Kidney (tissue), 14 donors: ENCODE results near the gene FLII. TPM values are rescaled to one million over a fixed set of nuclear protein-coding genes. Genes with fewer than 3 reads are reported as not detected.
A peak's percentile ranks its signal among the peaks of the same experiment; 100 is the strongest.

Source experiments
- DNase-seq, 5 donors: peaks; one replicate each; pipeline ENCODE4 v3.0.0-alpha.2; 2013 to 2020
- FAIRE-seq: peaks from 2 replicates; lab custom pipeline; 2012; peaks lifted over from hg19 to GRCh38; lab: Jason Lieb, UNC
- H3K27ac ChIP-seq, 2 donors: one replicate each; pipeline ENCODE4 v1.7.0; 2013; ENCODE audit warnings: low read depth in 2 of 2, low read length in 2 of 2, inconsistent platforms in 1 of 2
- H3K27me3 ChIP-seq: one replicate; pipeline ENCODE4 v1.7.1; 2013; ENCODE audit warnings: low read length, inconsistent platforms; ENCODE audit not compliant: control insufficient read depth, insufficient read depth
- H3K36me3 ChIP-seq, 3 donors: one replicate each; pipeline versions ENCODE4 v1.7.0 to v1.7.1; 2013; ENCODE audit warnings: low read length in 3 of 3, control low read depth in 1 of 3, inconsistent platforms in 1 of 3; ENCODE audit not compliant: insufficient read depth in 3 of 3, control insufficient read depth in 2 of 3
- H3K4me1 ChIP-seq, 3 donors: one replicate each; pipeline versions ENCODE4 v1.7.0 to v1.7.1; 2013; ENCODE audit warnings: low read length in 3 of 3, inconsistent platforms in 1 of 3, low read depth in 1 of 3; ENCODE audit not compliant: control insufficient read depth in 2 of 3, insufficient read depth in 2 of 3
- H3K4me3 ChIP-seq, 3 donors: one replicate each; pipeline versions ENCODE4 v1.7.0 to v1.8.1; 2013; ENCODE audit warnings: low read length in 3 of 3, control low read depth in 1 of 3, inconsistent platforms in 1 of 3
- H3K9ac ChIP-seq, 3 donors: one replicate each; pipeline versions ENCODE4 v1.7.0 to v1.7.1; 2013; ENCODE audit warnings: low read length in 3 of 3, control low read depth in 1 of 3, inconsistent platforms in 1 of 3
- H3K9me3 ChIP-seq, 3 donors: one replicate each; pipeline versions ENCODE4 v1.7.0 to v1.7.1; 2013; ENCODE audit warnings: low read length in 3 of 3, control low read depth in 1 of 3, inconsistent platforms in 1 of 3; ENCODE audit not compliant: control insufficient read depth in 2 of 3, insufficient read depth in 1 of 3
- CTCF ChIP-seq: IDR thresholded peaks from 3 replicates; pipeline ENCODE4 v1.5.1; 2012; ENCODE audit warnings: mild to moderate bottlenecking, moderate library complexity, borderline replicate concordance; ENCODE audit not compliant: insufficient read depth; ENCODE audit errors: extremely low read depth
- intact Hi-C: fragments of 100-400 bp; cut with DNase I; formaldehyde crosslinking; loops from one replicate; pipeline ENCODE4 v1.11.1; 2022
- polyA plus RNA-seq: library from polyadenylated mRNA; stranded (reverse); fragments of 350-450 nt; fragmentation: Illumina TruSeq; extraction: RNeasy Lipid Tissue Mini Kit (QIAGEN cat#74804); gene quantifications from one replicate; pipeline ENCODE4 v1.2.3, GENCODE V29; 2014; ENCODE audit warnings: low read depth, low replicate concordance; ENCODE audit not compliant: insufficient read depth
- total RNA-seq: library from RNA; stranded (reverse); fragmentation: NEBNext Ultra II Directional; extraction: Animal tissue kit (Norgen Biotek cat#: 25700); gene quantifications from one replicate; pipeline ENCODE4 v1.2.1, GENCODE V29; 2021
- donor health status: control.
- donor health status: control.
- donor health status: control.
- donor health status: control.
- donor health status: control.
- donor health status: DM: yes; HTN: yes; CAD: no.
- donor health status: Normal renal cell carcinoma (clear cell type).

FLII gene
- total and polyA plus RNA-seq, 2 donors from 2014 or later = 139 to 301 TPM

GRCh38 chr17:18261659-18262058 is 3.1 kb upstream of the FLII start:
- FAIRE-seq (no peak), DNase-seq (no peak)
- intact Hi-C loops = no loop called here
- Histone ChIP-seq H3K4me3 (peak overlapping the region; percentile 5 to 92 (median 63)), H3K9me3 (no peaks in the 10 kb centered on the region), H3K27me3 (no peaks in the 10 kb centered on the region), H3K9ac (peak overlapping the region in 1 of 3 donors; percentile 99), H3K27ac (peak overlapping the region; percentile 96 to 97), H3K4me1 (peaks cover 0 to 34% (median 19%) of the 10 kb centered on the region in 3 donors), H3K36me3 (peaks cover 2 to 28% (median 8%) of the 10 kb centered on the region in 3 donors)
- TF ChIP-seq CTCF = no peak

- intact Hi-C loops = no loop called here
- Histone ChIP-seq H3K36me3 (peaks cover 2 to 28% (median 9%) of the 10 kb centered on the region in 3 donors), H3K4me3 (peak overlapping the region; percentile 63 to 92 (median 79)), H3K27ac (peak overlapping the region; percentile 96 to 97), H3K9ac (peak overlapping the region; percentile 45 to 99 (median 78)), H3K9me3 (no peaks in the 10 kb centered on the region), H3K27me3 (no peaks in the 10 kb centered on the region), H3K4me1 (peaks cover 0 to 40% (median 23%) of the 10 kb centered on the region in 3 donors)
- DNase-seq = peak; percentile 63 to 95 (median 71)
- no peak for FAIRE-seq
- TF ChIP-seq CTCF = no peak
These were observed 2.6 kb upstream of the FLII start for GRCh38 chr17:18261146-18261515.

DNA sequence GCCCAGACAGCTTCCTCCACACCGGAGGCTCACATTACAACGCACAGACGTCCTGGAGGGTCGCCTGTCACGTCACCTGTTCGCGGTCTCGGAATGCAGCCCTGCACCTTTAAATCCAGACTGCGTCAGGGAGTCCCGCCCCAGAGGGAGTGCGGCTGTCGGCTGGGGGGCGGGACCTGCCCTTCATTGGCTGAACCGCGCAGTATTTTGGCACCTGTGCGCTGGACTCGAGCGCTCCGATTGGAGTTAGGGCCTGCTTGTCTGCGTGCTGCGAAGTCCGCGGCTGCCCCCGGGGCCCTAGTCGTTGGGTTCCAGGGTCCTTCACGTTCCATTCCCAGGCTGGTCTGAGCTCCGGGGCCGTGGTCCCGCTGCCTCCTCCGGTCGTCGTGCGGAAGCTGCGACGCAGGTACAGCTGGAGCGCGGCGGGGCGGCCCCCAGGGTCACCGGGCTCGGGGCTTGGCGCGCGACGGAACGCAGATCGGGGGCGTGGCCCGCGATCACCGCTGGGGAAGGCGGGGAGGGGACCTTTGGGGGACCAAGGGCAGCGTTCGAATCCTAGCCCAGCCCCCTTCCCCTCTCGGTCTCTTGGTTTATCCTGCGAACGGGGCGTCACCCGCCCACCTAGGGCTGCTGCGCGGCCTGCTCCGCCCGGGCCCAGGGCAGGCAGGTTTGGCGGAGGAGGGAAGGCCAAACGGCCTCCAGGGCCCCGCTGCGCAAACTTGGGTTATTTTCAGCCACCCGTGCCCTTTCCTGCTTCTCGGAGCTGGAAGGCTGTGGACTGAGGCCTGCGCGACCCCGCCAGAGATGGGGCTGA is 2.0 kb upstream of the FLII start, which contains the start of gene MIEF2:
TSS of gene MIEF2 (plus strand) at position 331 of the 814 bp plus-strand sequence. CDS start 2,059 bp downstream, outside the sequence.
- intact Hi-C loops = no loop called here
- DNase-seq = peak; percentile 97 to 98 (median 98)
- Histone ChIP-seq H3K36me3 (peaks cover 2 to 26% (median 12%) of the 10 kb centered on the region in 3 donors), H3K27me3 (no peaks in the 10 kb centered on the region), H3K4me1 (peaks cover 0 to 43% (median 23%) of the 10 kb centered on the region in 3 donors), H3K9ac (peak within 1 kb of the TSS; percentile 45 to 99 (median 78)), H3K4me3 (peak within 1 kb of the TSS; percentile 63 to 92 (median 79)), H3K9me3 (no peaks in the 10 kb centered on the region), H3K27ac (peak within 1 kb of the TSS; percentile 96 to 97)
- TF ChIP-seq CTCF = no peak
- FAIRE-seq = peak; percentile 41
